ENCODE data around the gene TRIM15. TPM values are rescaled to one million over a fixed set of nuclear protein-coding genes. Genes with fewer than 3 reads are reported as not detected.

TRIM15 gene
- total and polyA plus RNA-seq, 2 donors from 2014 or later: 2.2 to 7.1 TPM

- no peaks in the 10 kb centered on the region for H3K36me3 ChIP-seq (ENCODE audit: control insufficient read depth in 2 of 3, insufficient read depth in 3 of 3, low read length in 3 of 3)
- H3K4me3 ChIP-seq (ENCODE audit: low read length in 3 of 3): no peak overlapping the region
- intact Hi-C loops (cut with DNase I): no loop called here
- TF ChIP-seq CTCF (IDR thresholded peaks at IDR 0.05; ENCODE audit: borderline replicate concordance, extremely low read depth, insufficient read depth): no peak
- no peaks in the 10 kb centered on the region for H3K27me3 ChIP-seq (ENCODE audit: control insufficient read depth, insufficient read depth, low read length)
- no peak overlapping the region for H3K9ac ChIP-seq (ENCODE audit: low read length in 3 of 3)
- FAIRE-seq (no peak), DNase-seq (no peak)
- H3K9me3 ChIP-seq (ENCODE audit: control insufficient read depth in 2 of 3, insufficient read depth in 1 of 3, low read length in 3 of 3): no peaks in the 10 kb centered on the region
- peaks cover 0 to 11% (median 2%) of the 10 kb centered on the region in 3 donors for H3K4me1 ChIP-seq (ENCODE audit: control insufficient read depth in 2 of 3, insufficient read depth in 2 of 3, low read depth in 1 of 3, low read length in 3 of 3)
- no peak overlapping the region for H3K27ac ChIP-seq (ENCODE audit: low read depth in 2 of 2, low read length in 2 of 2)
These were observed 3.1 kb upstream of the TRIM15 start for GRCh38 chr6:30160008-30160784.

DNA sequence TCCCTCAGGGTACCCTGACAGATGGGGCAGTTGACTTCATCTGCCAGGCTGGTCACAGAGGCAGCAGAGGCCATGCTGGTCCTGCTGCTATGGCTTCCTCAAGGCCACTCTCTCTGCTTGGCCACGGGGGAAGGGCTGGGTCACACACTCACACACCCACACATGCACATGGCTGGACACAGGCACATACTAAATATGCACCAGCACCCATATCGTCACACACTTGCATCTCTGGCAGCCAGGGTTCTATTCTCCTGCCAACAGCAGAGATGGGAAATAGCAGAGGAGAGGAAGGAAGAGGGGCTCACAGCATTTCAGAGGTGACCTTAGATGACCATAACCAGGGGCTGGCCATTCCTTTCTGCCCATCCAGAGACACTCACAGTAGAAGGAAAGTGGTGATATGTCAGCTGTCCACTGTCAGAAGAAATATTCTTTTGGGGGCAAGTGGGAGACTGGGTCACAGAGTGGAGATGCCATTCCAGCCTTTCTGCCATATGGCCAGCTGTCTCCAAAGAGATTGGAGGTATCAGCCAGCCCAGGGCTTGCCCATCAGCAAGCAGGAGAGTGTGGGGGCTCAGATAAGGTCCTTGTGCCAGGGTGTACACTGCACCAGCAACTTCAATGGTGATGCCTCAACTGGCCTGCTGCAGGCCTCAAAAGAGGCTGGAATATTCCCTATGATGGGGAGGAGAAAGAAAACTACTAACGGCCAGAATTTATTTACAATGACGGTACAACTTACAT lies 2.4 kb upstream of the TRIM15 start, which contains the start of gene TRIM10:
TRIM10 (minus strand) TSS at position 427 of the 747 bp plus-strand sequence; CDS start at position 74, 353 bp downstream.
- TF ChIP-seq CTCF (IDR thresholded peaks at IDR 0.05; ENCODE audit: borderline replicate concordance, extremely low read depth, insufficient read depth): no peak
- Histone ChIP-seq H3K27ac (ENCODE audit: low read depth in 2 of 2, low read length in 2 of 2) (no peak within 1 kb of the TSS), H3K4me1 (ENCODE audit: control insufficient read depth in 2 of 3, insufficient read depth in 2 of 3, low read depth in 1 of 3, low read length in 3 of 3) (peaks cover 0 to 4% (median 2%) of the 10 kb centered on the region in 3 donors), H3K36me3 (ENCODE audit: control insufficient read depth in 2 of 3, insufficient read depth in 3 of 3, low read length in 3 of 3) (no peaks in the 10 kb centered on the region), H3K9ac (ENCODE audit: low read length in 3 of 3) (no peak within 1 kb of the TSS), H3K4me3 (ENCODE audit: low read length in 3 of 3) (no peak within 1 kb of the TSS), H3K9me3 (ENCODE audit: control insufficient read depth in 2 of 3, insufficient read depth in 1 of 3, low read length in 3 of 3) (no peaks in the 10 kb centered on the region), H3K27me3 (ENCODE audit: control insufficient read depth, insufficient read depth, low read length) (no peaks in the 10 kb centered on the region)
- intact Hi-C loops (cut with DNase I): no loop called here
- FAIRE-seq (no peak), DNase-seq (no peak)

DNA sequence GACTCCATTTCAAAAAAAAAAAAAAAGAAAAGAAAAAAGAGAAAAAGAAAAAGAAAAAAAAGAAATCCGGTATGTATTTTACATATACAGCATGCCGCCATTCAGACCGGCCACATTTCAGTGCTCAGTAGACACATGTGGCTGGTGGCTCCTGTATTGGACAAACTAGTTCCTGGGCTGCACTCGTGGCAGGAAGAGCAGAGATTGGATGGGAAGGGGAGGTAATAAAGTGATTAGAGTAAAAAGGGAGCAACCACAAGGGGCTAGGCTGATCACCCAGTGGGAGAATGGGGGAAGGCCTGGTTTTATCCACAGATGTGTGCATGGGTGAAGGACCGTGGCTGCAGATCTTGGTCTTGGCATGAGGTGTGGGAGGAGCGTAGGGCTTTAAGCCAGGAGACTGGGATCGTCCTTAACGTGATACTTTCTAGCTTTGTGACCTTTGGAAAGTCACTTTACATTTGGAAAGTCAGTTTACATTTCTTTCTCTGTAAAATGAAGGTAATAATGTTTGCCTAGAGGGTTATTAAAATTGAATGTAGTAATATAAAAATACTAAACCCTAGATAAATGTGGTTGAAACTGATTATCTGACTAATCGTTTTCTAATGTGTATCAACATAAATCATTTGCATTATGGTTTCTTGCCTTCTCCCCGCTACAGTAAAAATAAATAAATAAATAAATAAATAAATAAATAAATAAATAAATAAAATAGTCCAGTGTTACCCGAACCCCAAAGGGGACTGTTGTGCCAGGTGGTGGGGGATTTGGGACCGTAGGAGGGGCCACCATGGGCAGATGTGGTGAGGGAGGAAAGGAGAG lies 869 bp upstream of the TRIM15 start:
- no peak for DNase-seq
- FAIRE-seq: no peak

More for the DNA sequence above, 869 bp upstream of the TRIM15 start:
- intact Hi-C loops (cut with DNase I): no loop called here
- no peak overlapping the region for H3K9ac ChIP-seq (ENCODE audit: low read length in 3 of 3)
- H3K36me3 ChIP-seq (ENCODE audit: control insufficient read depth in 2 of 3, insufficient read depth in 3 of 3, low read length in 3 of 3): peaks cover 0 to 2% (median 0%) of the 10 kb centered on the region in 3 donors
- peak overlapping the region in 1 of 2 donors; percentile 89 for H3K27ac ChIP-seq (ENCODE audit: low read depth in 2 of 2, low read length in 2 of 2)
- H3K9me3 ChIP-seq (ENCODE audit: control insufficient read depth in 2 of 3, insufficient read depth in 1 of 3, low read length in 3 of 3): no peaks in the 10 kb centered on the region
- H3K4me3 ChIP-seq (ENCODE audit: low read length in 3 of 3): peak overlapping the region in 2 of 3 donors; percentile 40 to 66
- H3K27me3 ChIP-seq (ENCODE audit: control insufficient read depth, insufficient read depth, low read length): no peaks in the 10 kb centered on the region
- no peak for TF ChIP-seq CTCF (IDR thresholded peaks at IDR 0.05; ENCODE audit: borderline replicate concordance, extremely low read depth, insufficient read depth)
- no peaks in the 10 kb centered on the region for H3K4me1 ChIP-seq (ENCODE audit: control insufficient read depth in 2 of 3, insufficient read depth in 2 of 3, low read depth in 1 of 3, low read length in 3 of 3)

Measured in kidney (tissue), 14 donors.